Neutrophil (primary cell): ENCODE results near the gene INCA1.

Experiments used
- H3K27ac ChIP-seq: fragments of 200-600 bp; sonication (generic); 2 replicates; pipeline ENCODE4 v1.5.1; 2016; ENCODE audit warnings: mild to moderate bottlenecking, moderate library complexity
- H3K27me3 ChIP-seq: fragments of 200-600 bp; sonication (generic); 2 replicates; pipeline ENCODE4 v1.6.0; 2016; ENCODE audit warnings: mild to moderate bottlenecking
- H3K36me3 ChIP-seq: fragments of 200-600 bp; sonication (generic); 2 replicates; pipeline ENCODE4 v1.5.1; 2017
- H3K4me1 ChIP-seq, 2 experiments: fragments of 200-600 bp in 1 of 2; sonication (generic) in 1 of 2; 1 replicate in 1 of 2; 2 replicates in 1 of 2; pipeline versions ENCODE4 v1.5.1 to v1.6.1; 2013 to 2016; ENCODE audit warnings: low read depth in 1 of 2, low read length in 1 of 2, mild to moderate bottlenecking in 1 of 2, moderate library complexity in 1 of 2; ENCODE audit not compliant: control insufficient read depth in 1 of 2, insufficient read depth in 1 of 2
- H3K4me3 ChIP-seq, 2 experiments: fragments of 200-600 bp in 1 of 2; sonication (generic) in 1 of 2; 1 replicate in 1 of 2; 2 replicates in 1 of 2; pipeline ENCODE4 v1.5.1; 2013 to 2016; ENCODE audit warnings: low read depth in 1 of 2, low read length in 1 of 2, mild to moderate bottlenecking in 1 of 2, moderate library complexity in 1 of 2
- H3K9me3 ChIP-seq: fragments of 200-600 bp; sonication (generic); 2 replicates; pipeline ENCODE4 v1.5.1; 2016
- TF ChIP-seq, protein P1 (sequence below): fragments of 200-600 bp; sonication (generic); IDR thresholded peaks from 2 replicates; pipeline ENCODE4 v1.5.1; 2016; ENCODE audit warnings: antibody characterized with exemption

Gene INCA1

DNA sequence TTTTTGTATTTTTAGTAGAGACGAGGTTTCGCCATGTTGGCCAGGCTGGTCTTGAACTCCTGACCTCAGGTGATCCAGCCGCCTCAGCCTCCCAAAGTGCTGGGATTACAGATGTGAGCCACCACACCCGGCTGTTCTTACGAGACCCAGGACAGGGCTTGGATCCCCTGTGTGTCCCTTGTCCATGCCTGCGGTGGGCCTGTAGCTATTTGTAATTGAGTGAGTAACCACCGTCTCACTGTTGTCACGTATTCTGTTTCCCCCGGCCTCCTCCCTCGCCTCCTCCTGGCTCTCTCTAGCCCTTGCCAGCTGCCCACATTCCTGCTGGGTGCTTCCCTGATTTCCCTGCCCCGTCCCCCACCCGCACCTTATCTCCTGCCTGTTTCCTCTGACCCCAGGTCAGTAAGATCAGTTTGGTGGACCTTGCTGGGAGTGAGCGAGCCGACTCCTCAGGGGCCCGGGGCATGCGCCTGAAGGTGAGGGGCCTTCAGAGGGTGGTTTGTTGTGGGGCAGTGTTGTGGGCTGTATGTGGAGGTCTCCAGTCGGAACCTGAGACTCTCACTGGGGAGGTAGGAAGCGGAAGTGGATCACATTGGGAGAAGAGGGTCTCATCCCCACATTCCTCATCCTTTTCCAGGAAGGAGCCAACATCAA lies 6.0 kb upstream of the INCA1 start:
- no peak overlapping the region for H3K27ac ChIP-seq
- H3K36me3 ChIP-seq, result peaks cover 81% of the 10 kb centered on the region
- no peak overlapping the region for H3K4me3 ChIP-seq
- TF ChIP-seq, protein P1, sequence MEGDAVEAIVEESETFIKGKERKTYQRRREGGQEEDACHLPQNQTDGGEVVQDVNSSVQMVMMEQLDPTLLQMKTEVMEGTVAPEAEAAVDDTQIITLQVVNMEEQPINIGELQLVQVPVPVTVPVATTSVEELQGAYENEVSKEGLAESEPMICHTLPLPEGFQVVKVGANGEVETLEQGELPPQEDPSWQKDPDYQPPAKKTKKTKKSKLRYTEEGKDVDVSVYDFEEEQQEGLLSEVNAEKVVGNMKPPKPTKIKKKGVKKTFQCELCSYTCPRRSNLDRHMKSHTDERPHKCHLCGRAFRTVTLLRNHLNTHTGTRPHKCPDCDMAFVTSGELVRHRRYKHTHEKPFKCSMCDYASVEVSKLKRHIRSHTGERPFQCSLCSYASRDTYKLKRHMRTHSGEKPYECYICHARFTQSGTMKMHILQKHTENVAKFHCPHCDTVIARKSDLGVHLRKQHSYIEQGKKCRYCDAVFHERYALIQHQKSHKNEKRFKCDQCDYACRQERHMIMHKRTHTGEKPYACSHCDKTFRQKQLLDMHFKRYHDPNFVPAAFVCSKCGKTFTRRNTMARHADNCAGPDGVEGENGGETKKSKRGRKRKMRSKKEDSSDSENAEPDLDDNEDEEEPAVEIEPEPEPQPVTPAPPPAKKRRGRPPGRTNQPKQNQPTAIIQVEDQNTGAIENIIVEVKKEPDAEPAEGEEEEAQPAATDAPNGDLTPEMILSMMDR, result no peak
- no peaks in the 10 kb centered on the region for H3K27me3 ChIP-seq
- peaks cover 10 to 12% of the 10 kb centered on the region in 2 experiments for H3K4me1 ChIP-seq
- H3K9me3 ChIP-seq, result no peaks in the 10 kb centered on the region

DNA sequence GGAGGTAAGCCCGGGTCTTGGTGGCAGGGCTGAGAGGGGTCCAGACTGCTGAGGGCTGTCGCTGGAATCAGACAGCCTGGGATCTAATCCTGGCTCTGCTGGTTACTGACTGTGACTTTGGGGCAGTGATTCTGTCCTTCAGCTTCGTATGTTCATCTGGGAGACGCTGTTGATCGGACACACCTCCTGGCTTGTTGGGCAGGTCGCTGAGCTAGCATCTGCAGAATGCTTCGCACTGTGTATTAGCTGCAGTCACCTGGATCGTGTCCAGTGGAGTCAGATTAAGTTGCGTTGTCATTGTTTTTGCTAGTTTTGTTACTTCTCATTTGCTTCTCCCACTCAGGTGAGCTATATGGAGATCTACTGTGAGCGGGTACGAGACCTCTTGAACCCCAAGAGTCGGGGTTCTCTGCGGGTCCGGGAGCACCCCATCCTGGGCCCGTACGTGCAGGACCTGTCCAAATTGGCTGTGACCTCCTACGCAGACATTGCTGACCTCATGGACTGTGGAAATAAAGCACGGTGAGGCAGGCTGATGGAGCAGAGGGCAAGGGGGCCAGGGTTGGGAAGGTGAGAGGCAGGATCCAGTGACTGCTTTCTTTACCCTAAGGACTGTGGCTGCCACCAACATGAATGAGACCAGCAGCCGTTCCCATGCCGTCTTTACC lies 4.9 kb upstream of the INCA1 start:
- TF ChIP-seq, protein P1, result no peak
- H3K27ac ChIP-seq, result no peak overlapping the region
- H3K9me3 ChIP-seq, result no peaks in the 10 kb centered on the region
- H3K27me3 ChIP-seq, result no peaks in the 10 kb centered on the region
- H3K36me3 ChIP-seq, result peaks cover 70% of the 10 kb centered on the region
- H3K4me1 ChIP-seq, result peaks cover 14 to 15% of the 10 kb centered on the region in 2 experiments
- H3K4me3 ChIP-seq, result no peak overlapping the region

DNA sequence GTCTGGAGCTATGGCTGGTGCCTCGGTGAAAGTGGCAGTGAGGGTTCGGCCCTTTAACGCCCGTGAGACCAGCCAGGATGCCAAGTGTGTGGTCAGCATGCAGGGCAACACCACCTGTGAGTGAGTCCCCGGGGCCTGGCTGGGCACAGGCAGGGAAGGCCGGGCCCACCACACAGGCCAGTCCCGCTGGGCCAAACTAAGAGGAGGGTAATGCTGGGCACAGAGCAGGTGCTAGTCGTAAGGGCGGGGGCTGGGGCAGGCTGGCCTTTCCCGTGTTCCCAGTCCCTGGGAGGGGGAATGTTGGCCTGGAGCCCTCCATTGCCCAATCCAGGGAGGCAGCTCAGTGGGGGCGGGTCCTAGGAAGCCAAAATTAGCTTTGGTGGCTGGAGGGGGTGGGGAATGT lies 2.9 kb upstream of the INCA1 start:
- H3K27ac ChIP-seq, result no peak overlapping the region
- no peak overlapping the region for H3K4me3 ChIP-seq
- TF ChIP-seq, protein P1, result no peak
- H3K36me3 ChIP-seq, result peaks cover 50% of the 10 kb centered on the region
- H3K27me3 ChIP-seq, result no peaks in the 10 kb centered on the region
- no peaks in the 10 kb centered on the region for H3K9me3 ChIP-seq
- peaks cover 25 to 28% of the 10 kb centered on the region in 2 experiments for H3K4me1 ChIP-seq

DNA sequence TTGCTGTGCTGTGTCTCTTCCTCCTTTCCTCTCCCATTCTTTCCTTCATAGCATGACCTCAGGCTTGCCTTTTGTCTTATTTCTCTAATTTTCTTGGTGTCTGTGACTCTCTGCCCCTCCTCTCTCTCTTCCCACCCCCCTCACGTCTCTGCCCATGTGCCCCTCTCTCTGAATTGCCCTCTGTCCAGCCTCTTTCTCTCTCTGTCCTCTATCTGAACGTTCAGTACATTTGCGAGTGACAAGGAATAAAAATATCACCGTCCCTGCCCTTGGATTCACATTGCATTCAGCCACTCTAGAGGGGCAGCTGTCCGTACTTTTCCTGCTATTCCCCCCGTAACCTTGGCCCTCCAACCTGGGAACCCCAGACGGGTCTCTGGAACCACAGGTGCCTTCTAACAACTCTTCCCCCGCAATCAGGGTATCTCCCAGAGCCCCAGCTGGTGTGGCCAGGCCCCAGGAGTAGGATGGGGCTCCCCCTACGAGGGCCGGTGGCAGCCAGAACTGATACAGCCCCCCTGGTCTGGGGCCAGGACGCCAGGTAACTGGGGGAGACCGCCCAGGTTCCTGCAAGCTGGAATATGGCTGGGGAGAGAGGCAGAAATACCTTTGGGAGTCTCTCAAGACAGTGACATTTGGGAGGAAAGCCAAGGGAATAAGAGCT lies 2.2 kb upstream of the INCA1 start:
- H3K4me1 ChIP-seq, result peaks cover 30 to 35% of the 10 kb centered on the region in 2 experiments
- H3K9me3 ChIP-seq, result no peaks in the 10 kb centered on the region
- TF ChIP-seq, protein P1, result no peak
- H3K27me3 ChIP-seq, result no peaks in the 10 kb centered on the region
- H3K36me3 ChIP-seq, result peaks cover 43% of the 10 kb centered on the region
- no peak overlapping the region for H3K4me3 ChIP-seq
- H3K27ac ChIP-seq, result peak overlapping the region; percentile 83

DNA sequence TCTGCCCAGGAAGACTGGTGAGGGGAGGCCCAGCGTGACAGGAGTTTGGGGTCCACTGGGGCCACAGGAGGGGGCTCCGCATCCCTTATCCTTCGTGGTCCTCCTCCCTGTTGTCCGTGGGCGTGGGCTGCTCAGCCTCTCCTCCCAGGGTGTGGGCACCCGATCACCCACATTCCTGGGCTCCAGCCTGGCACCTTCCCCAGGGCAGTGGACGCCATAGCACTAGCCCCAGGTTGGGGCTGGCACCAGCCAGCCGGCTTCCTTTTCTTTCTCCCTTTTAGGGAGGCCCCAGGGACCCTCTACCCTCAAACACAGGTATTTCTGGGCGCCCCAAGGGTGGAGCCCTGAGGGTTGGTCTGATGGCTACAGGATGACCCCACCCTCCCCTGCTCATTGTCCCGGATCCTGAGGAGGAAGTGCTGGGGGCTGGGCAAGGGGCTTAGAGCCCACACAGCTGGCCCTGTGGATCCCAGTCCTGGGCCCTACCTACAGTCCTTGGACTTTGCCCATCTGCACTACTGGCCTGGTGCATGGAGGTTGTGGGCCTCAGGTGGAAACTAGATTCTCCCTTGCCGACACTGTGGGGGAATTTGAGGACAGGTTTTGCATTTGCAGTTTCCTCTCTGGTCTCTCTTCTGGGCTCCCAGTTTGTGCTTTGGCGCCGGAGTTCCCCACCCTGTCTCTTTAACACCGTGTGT lies 1.6 kb upstream of the INCA1 start:
- Histone ChIP-seq H3K27ac (peak overlapping the region; percentile 83), H3K4me3 (peak overlapping the region; percentile 69 to 87), H3K27me3 (no peaks in the 10 kb centered on the region), H3K36me3 (peaks cover 37% of the 10 kb centered on the region), H3K9me3 (no peaks in the 10 kb centered on the region), H3K4me1 (peaks cover 30 to 36% of the 10 kb centered on the region in 2 experiments)
- TF ChIP-seq, protein P1, result no peak
